Trophoblast cell (in vitro differentiated cells and primary cell): ENCODE measurements around the gene CELA3B.
A peak's percentile ranks its signal among the peaks of the same experiment; 100 is the strongest.

Source experiments
- DNase-seq, 2 donors: peaks; one replicate each; pipeline ENCODE4 v3.0.0-alpha.2; 2016
- H2AFZ ChIP-seq: 2 replicates; pipeline ENCODE4 v1.6.1; 2013; ENCODE audit warnings: low read length, moderate library complexity, mild to moderate bottlenecking; ENCODE audit not compliant: insufficient read depth, poor library complexity
- H2AK5ac ChIP-seq: 2 replicates; pipeline ENCODE4 v1.6.1; 2013; ENCODE audit warnings: mild to moderate bottlenecking, low read length
- H2BK120ac ChIP-seq: 2 replicates; pipeline ENCODE4 v1.6.1; 2013; ENCODE audit warnings: low read length, mild to moderate bottlenecking, moderate library complexity; ENCODE audit not compliant: insufficient read depth, poor library complexity
- H2BK12ac ChIP-seq: 2 replicates; pipeline ENCODE4 v1.6.1; 2013; ENCODE audit warnings: mild to moderate bottlenecking, low read length, moderate library complexity
- H2BK5ac ChIP-seq: 2 replicates; pipeline ENCODE4 v1.6.1; 2013; ENCODE audit warnings: low read length, low read depth, moderate library complexity, mild to moderate bottlenecking; ENCODE audit not compliant: poor library complexity
- H3K14ac ChIP-seq: 2 replicates; pipeline ENCODE4 v1.6.1; 2013; ENCODE audit warnings: mild to moderate bottlenecking, low read length
- H3K18ac ChIP-seq: 2 replicates; pipeline ENCODE4 v1.6.1; 2013; ENCODE audit warnings: mild to moderate bottlenecking, low read length
- H3K23ac ChIP-seq: 2 replicates; pipeline ENCODE4 v1.6.1; 2013; ENCODE audit warnings: low read length
- H3K27ac ChIP-seq: 2 replicates; pipeline ENCODE4 v1.5.1; 2013; ENCODE audit warnings: low read depth, mild to moderate bottlenecking, inconsistent platforms, low read length, moderate library complexity
- H3K27me3 ChIP-seq: 2 replicates; pipeline ENCODE4 v1.6.1; 2013; ENCODE audit warnings: inconsistent platforms, mild to moderate bottlenecking, low read length, moderate library complexity; ENCODE audit not compliant: insufficient read depth
- H3K36me3 ChIP-seq, 2 experiments: 1 replicate in 1 of 2; 2 replicates in 1 of 2; pipeline ENCODE4 v1.6.1; 2013; ENCODE audit warnings: low read length in 2 of 2, mild to moderate bottlenecking in 2 of 2, moderate library complexity in 1 of 2; ENCODE audit not compliant: insufficient read depth in 2 of 2, control insufficient read depth in 1 of 2
- H3K4ac ChIP-seq: 2 replicates; pipeline ENCODE4 v1.6.1; 2013; ENCODE audit warnings: low read depth, mild to moderate bottlenecking, low read length, moderate library complexity
- H3K4me1 ChIP-seq, 2 experiments: 1 replicate in 1 of 2; 2 replicates in 1 of 2; pipeline ENCODE4 v1.6.1; 2013; ENCODE audit warnings: low read length in 2 of 2, mild to moderate bottlenecking in 2 of 2, moderate library complexity in 1 of 2; ENCODE audit not compliant: insufficient read depth in 2 of 2, control insufficient read depth in 1 of 2
- H3K4me2 ChIP-seq: 2 replicates; pipeline ENCODE4 v1.6.1; 2013; ENCODE audit warnings: inconsistent platforms, mild to moderate bottlenecking, low read length, moderate library complexity
- H3K4me3 ChIP-seq: 2 replicates; pipeline ENCODE4 v1.5.1; 2013; ENCODE audit warnings: mild to moderate bottlenecking, low read depth, low read length, inconsistent platforms
- H3K79me1 ChIP-seq: one replicate; pipeline ENCODE4 v1.6.1; 2013; ENCODE audit warnings: low read length
- H3K79me2 ChIP-seq: 2 replicates; pipeline ENCODE4 v1.6.1; 2013; ENCODE audit warnings: low read length, mild to moderate bottlenecking; ENCODE audit not compliant: control insufficient read depth, insufficient read depth, poor library complexity
- H3K9ac ChIP-seq: 2 replicates; pipeline ENCODE4 v1.6.1; 2013; ENCODE audit warnings: mild to moderate bottlenecking, low read length
- H3K9me3 ChIP-seq: 2 replicates; pipeline ENCODE4 v1.6.1; 2013; ENCODE audit warnings: low read depth, mild to moderate bottlenecking, control low read depth, inconsistent platforms, low read length; ENCODE audit not compliant: insufficient read depth
- H4K12ac ChIP-seq: 2 replicates; pipeline ENCODE4 v1.6.1; 2013; ENCODE audit warnings: low read depth, mild to moderate bottlenecking, low read length, moderate library complexity
- H4K8ac ChIP-seq: 2 replicates; pipeline ENCODE4 v1.6.1; 2013; ENCODE audit warnings: low read depth, mild to moderate bottlenecking, low read length, moderate library complexity
- H4K91ac ChIP-seq: one replicate; pipeline ENCODE4 v1.6.1; 2013; ENCODE audit warnings: low read depth, mild to moderate bottlenecking, low read length, moderate library complexity
- WGBS: extraction: QIAGEN DNeasy Blood & Tissue Kit; methylation state at CpG from one replicate; pipeline ENCODE4 v1.1.7; 2013; ENCODE audit warnings: missing lambda C conversion rate; ENCODE audit not compliant: insufficient read length, insufficient coverage; ENCODE audit errors: extremely low coverage; 5-methylcytosine and 5-hydroxymethylcytosine counted together

The CELA3B gene

GRCh38 chr1:21950734-21951133 is 26.1 kb upstream of the CELA3B start:
- H2BK120ac ChIP-seq = no peak overlapping the region
- no peak overlapping the region for H3K9ac ChIP-seq
- no CpG with 5 or more reads among the region's 7 CpGs for WGBS
- no peak overlapping the region for H2BK12ac ChIP-seq
- H2AK5ac ChIP-seq = no peak overlapping the region
- peaks cover 7% of the 10 kb centered on the region for H3K79me1 ChIP-seq
- H3K23ac ChIP-seq = no peak overlapping the region
- H3K18ac ChIP-seq = no peak overlapping the region
- H4K8ac ChIP-seq = no peak overlapping the region
- no peak overlapping the region for H3K4ac ChIP-seq
- no peaks in the 10 kb centered on the region for H3K9me3 ChIP-seq
- no peak overlapping the region for H3K4me2 ChIP-seq
- H4K12ac ChIP-seq = no peak overlapping the region
- H3K4me3 ChIP-seq = no peak overlapping the region
- H3K27me3 ChIP-seq = no peaks in the 10 kb centered on the region
- no peaks in the 10 kb centered on the region for H3K36me3 ChIP-seq
- no peak overlapping the region for H3K14ac ChIP-seq
- no peak overlapping the region for H4K91ac ChIP-seq
- H3K4me1 ChIP-seq = peaks cover 7% of the 10 kb centered on the region in 2 experiments
- peaks cover 4% of the 10 kb centered on the region for H3K79me2 ChIP-seq
- no peak overlapping the region for H2AFZ ChIP-seq
- no peak for DNase-seq
- no peak overlapping the region for H2BK5ac ChIP-seq
- H3K27ac ChIP-seq = no peak overlapping the region

GRCh38 chr1:21951226-21951870 is 25.5 kb upstream of the CELA3B start:
- no peak overlapping the region for H2AK5ac ChIP-seq
- no peaks in the 10 kb centered on the region for H3K36me3 ChIP-seq
- H2BK120ac ChIP-seq = no peak overlapping the region
- no peak overlapping the region for H4K12ac ChIP-seq
- no peak overlapping the region for H2BK12ac ChIP-seq
- H2AFZ ChIP-seq = no peak overlapping the region
- no peaks in the 10 kb centered on the region for H3K9me3 ChIP-seq
- H4K91ac ChIP-seq = no peak overlapping the region
- no peaks in the 10 kb centered on the region for H3K27me3 ChIP-seq
- no peak overlapping the region for H3K4me3 ChIP-seq
- peak; percentile 96 to 98 for DNase-seq
- peaks cover 4% of the 10 kb centered on the region for H3K79me2 ChIP-seq
- H3K23ac ChIP-seq = no peak overlapping the region
- WGBS = no CpG with 5 or more reads among the region's 12 CpGs
- no peak overlapping the region for H3K4me2 ChIP-seq
- H3K14ac ChIP-seq = no peak overlapping the region
- H3K79me1 ChIP-seq = peaks cover 12% of the 10 kb centered on the region
- H3K27ac ChIP-seq = no peak overlapping the region
- H2BK5ac ChIP-seq = no peak overlapping the region
- H3K9ac ChIP-seq = no peak overlapping the region
- no peak overlapping the region for H3K18ac ChIP-seq
- no peak overlapping the region for H3K4ac ChIP-seq
- peaks cover 13% of the 10 kb centered on the region in 2 experiments for H3K4me1 ChIP-seq
- H4K8ac ChIP-seq = no peak overlapping the region

GRCh38 chr1:21952786-21953520 is 23.9 kb upstream of the CELA3B start:
- Histone ChIP-seq H2BK12ac (peak overlapping the region; percentile 5), H4K12ac (no peak overlapping the region), H3K18ac (no peak overlapping the region), H3K27ac (no peak overlapping the region), H3K79me2 (peaks cover 4% of the 10 kb centered on the region), H3K9me3 (no peaks in the 10 kb centered on the region), H3K4me2 (no peak overlapping the region), H2AFZ (no peak overlapping the region), H3K4me1 (peaks cover 21 to 24% of the 10 kb centered on the region in 2 experiments), H4K91ac (no peak overlapping the region), H3K23ac (no peak overlapping the region), H3K27me3 (no peaks in the 10 kb centered on the region), H3K36me3 (no peaks in the 10 kb centered on the region), H3K9ac (no peak overlapping the region), H3K79me1 (peaks cover 18% of the 10 kb centered on the region), H3K4ac (no peak overlapping the region), H4K8ac (no peak overlapping the region), H2AK5ac (no peak overlapping the region), H3K4me3 (no peak overlapping the region), H2BK120ac (no peak overlapping the region), H2BK5ac (no peak overlapping the region), H3K14ac (no peak overlapping the region)
- DNase-seq = peak in 1 of 2 donors; percentile 30
- WGBS = no CpG with 5 or more reads among the region's 6 CpGs

GRCh38 chr1:21955058-21955457 is 21.8 kb upstream of the CELA3B start:
- peak; percentile 77 to 82 for DNase-seq
- Histone ChIP-seq H3K9me3 (no peaks in the 10 kb centered on the region), H3K23ac (no peak overlapping the region), H3K18ac (peak overlapping the region; percentile 12), H3K36me3 (no peaks in the 10 kb centered on the region), H2BK5ac (peak overlapping the region; percentile 92), H3K4me2 (no peak overlapping the region), H4K12ac (peak overlapping the region; percentile 39), H3K4ac (no peak overlapping the region), H3K27me3 (no peaks in the 10 kb centered on the region), H4K8ac (peak overlapping the region; percentile 72), H3K14ac (peak overlapping the region; percentile 83), H3K27ac (no peak overlapping the region), H2AK5ac (peak overlapping the region; percentile 4), H2BK120ac (peak overlapping the region; percentile 96), H3K79me1 (peaks cover 20% of the 10 kb centered on the region), H4K91ac (peak overlapping the region; percentile 97), H3K79me2 (peaks cover 4% of the 10 kb centered on the region), H2AFZ (no peak overlapping the region), H2BK12ac (peak overlapping the region; percentile 82), H3K9ac (no peak overlapping the region), H3K4me3 (no peak overlapping the region), H3K4me1 (peaks cover 21 to 25% of the 10 kb centered on the region in 2 experiments)
- WGBS = no CpG with 5 or more reads among the region's 16 CpGs
